Ovary (tissue), 1 donor: ENCODE results near the gene HOXA11.

Experiments
- EP300 ChIP-seq: sonication (generic); formaldehyde crosslinking; IDR thresholded peaks from one replicate; pipeline ENCODE4 v1.6.1; 2017; ENCODE audit warnings: antibody characterized with exemption
- POLR2A ChIP-seq: fragments of 450-650 bp; IDR thresholded peaks from one replicate; pipeline ENCODE4 v1.6.1; 2017; ENCODE audit warnings: antibody characterized with exemption, mild to moderate bottlenecking, moderate library complexity

DNA sequence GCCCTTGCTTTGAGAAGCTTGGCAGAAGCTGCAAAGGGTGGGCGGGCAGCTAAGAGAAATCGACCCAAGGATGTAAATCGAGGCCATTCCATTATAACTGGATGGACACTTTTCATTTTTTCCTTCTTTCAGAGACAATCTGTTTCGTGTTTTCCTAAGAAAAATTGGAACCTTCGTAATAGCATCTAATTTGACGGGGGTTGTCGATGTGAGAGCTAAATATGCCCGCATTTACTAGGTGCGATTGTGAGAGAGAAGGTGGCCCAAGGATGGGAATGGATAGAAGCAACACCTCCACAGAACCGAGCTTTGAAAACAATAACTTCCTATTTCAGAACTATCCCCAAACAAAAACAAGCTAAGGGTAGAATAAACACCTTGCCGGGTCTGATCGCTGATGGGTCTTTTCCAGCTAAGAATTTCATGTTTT, 53.6 kb downstream of the HOXA11 start:
- TF ChIP-seq EP300 (no peak), POLR2A (no peak)
